H4 (cell line): ENCODE results near the gene ZRANB2. TPM values are rescaled to one million over a fixed set of nuclear protein-coding genes. Genes with fewer than 3 reads are reported as not detected.

ENCODE experiments used
- DNase-seq: peaks from one replicate; pipeline ENCODE4 v3.0.0-alpha.2; 2015; ENCODE audit warnings: low spot score
- total RNA-seq: library from RNA; depleted of rRNA; stranded (reverse); fragments of >200 nt; shearing (Covaris generic); gene quantifications from 2 replicates; pipeline ENCODE4 v1.2.3, GENCODE V29; 2014; rRNA removed

ZRANB2 gene
- 8.3 and 22.9 TPM in 2 replicates for total RNA-seq

GRCh38 chr1:71080739-71081696, at the start of gene ZRANB2:
Gene ZRANB2, minus strand, starts transcription at chr1:71081035. Its CDS starts 40 bp downstream, at chr1:71080995.
- peak; percentile 96 for DNase-seq

- DNase-seq = no peak
Measured at GRCh38 chr1:71128060-71128459, 47.2 kb upstream of the ZRANB2 start.

- no peak for DNase-seq
Measured at GRCh38 chr1:71118086-71118485, 37.3 kb upstream of the ZRANB2 start.

GRCh38 chr1:71116729-71117128, 35.9 kb upstream of the ZRANB2 start:
- no peak for DNase-seq

- no peak for DNase-seq
Measured at GRCh38 chr1:71106658-71107322, 26.0 kb upstream of the ZRANB2 start.

GRCh38 chr1:71104417-71104816, 23.6 kb upstream of the ZRANB2 start:
- DNase-seq = no peak

- no peak for DNase-seq
Measured at GRCh38 chr1:71101839-71102376, 21.1 kb upstream of the ZRANB2 start.

GRCh38 chr1:71097428-71097827, 16.6 kb upstream of the ZRANB2 start:
- no peak for DNase-seq

- no peak for DNase-seq
Measured at GRCh38 chr1:71094913-71095312, 14.1 kb upstream of the ZRANB2 start.

- DNase-seq = peak; percentile 19
Measured at GRCh38 chr1:71093938-71094337, 13.1 kb upstream of the ZRANB2 start.

- DNase-seq = no peak
Measured at GRCh38 chr1:71089536-71090270, 8.9 kb upstream of the ZRANB2 start.

- DNase-seq = no peak
Measured at GRCh38 chr1:71088645-71089287, 7.9 kb upstream of the ZRANB2 start.

- no peak for DNase-seq
Measured at GRCh38 chr1:71087713-71088112, 6.9 kb upstream of the ZRANB2 start.

GRCh38 chr1:71087060-71087459, 6.2 kb upstream of the ZRANB2 start:
- DNase-seq = no peak

- DNase-seq = no peak
Measured at GRCh38 chr1:71086331-71086730, 5.5 kb upstream of the ZRANB2 start.

- DNase-seq = no peak
Measured at GRCh38 chr1:71083271-71083670, 2.4 kb upstream of the ZRANB2 start.

GRCh38 chr1:71081697-71082080, 854 bp upstream of the ZRANB2 start:
- DNase-seq = no peak

- peak; percentile 17 for DNase-seq
Measured at GRCh38 chr1:71080230-71080738, 551 bp downstream of the ZRANB2 start.

- no peak for DNase-seq
Measured at GRCh38 chr1:71074681-71075080, 6.2 kb downstream of the ZRANB2 start.

- DNase-seq = no peak
Measured at GRCh38 chr1:71072273-71072672, 8.6 kb downstream of the ZRANB2 start.

GRCh38 chr1:71071720-71072119, 9.1 kb downstream of the ZRANB2 start:
- DNase-seq = no peak
